Mesenchymal stem cell (in vitro differentiated cells and primary cell): Measurements from ENCODE around the gene ARFGAP3. TPM values are rescaled to one million over a fixed set of nuclear protein-coding genes. Genes with fewer than 3 reads are reported as not detected.
"Not testable (repeated sequence)": the region's sequence is repeated elsewhere in the genome, so short reads cannot be mapped to it uniquely, and the experiment has no call there.

Experiments used
- DNase-seq: peaks from one replicate; pipeline ENCODE4 v3.0.0-alpha.2; 2013
- H2AFZ ChIP-seq: one replicate; pipeline ENCODE4 v1.6.1; 2013; ENCODE audit warnings: low read depth, mild to moderate bottlenecking, control low read depth, inconsistent platforms, low read length, moderate library complexity
- H2AK5ac ChIP-seq: 2 replicates; pipeline ENCODE4 v1.6.1; 2013; ENCODE audit warnings: low read length, moderate library complexity, mild to moderate bottlenecking, inconsistent platforms; ENCODE audit not compliant: severe bottlenecking
- H2BK120ac ChIP-seq: one replicate; pipeline ENCODE4 v1.6.1; 2013; ENCODE audit warnings: low read depth, mild to moderate bottlenecking, inconsistent platforms, low read length, moderate library complexity
- H2BK12ac ChIP-seq, 2 experiments: one replicate each; pipeline ENCODE4 v1.6.1; 2013; ENCODE audit warnings: inconsistent platforms in 2 of 2, low read length in 2 of 2, mild to moderate bottlenecking in 2 of 2, moderate library complexity in 2 of 2, control low read depth in 1 of 2
- H2BK15ac ChIP-seq: one replicate; pipeline ENCODE4 v1.6.1; 2013; ENCODE audit warnings: mild to moderate bottlenecking, low read depth, inconsistent platforms; ENCODE audit not compliant: poor library complexity, severe bottlenecking
- H2BK5ac ChIP-seq: 2 replicates; pipeline ENCODE4 v1.6.1; 2013; ENCODE audit warnings: low read depth, mild to moderate bottlenecking, low read length, control low read depth, inconsistent platforms; ENCODE audit not compliant: poor library complexity, severe bottlenecking
- H3K14ac ChIP-seq, 2 experiments: one replicate each; pipeline ENCODE4 v1.6.1; 2013; ENCODE audit warnings: inconsistent platforms in 2 of 2, low read length in 2 of 2, control low read depth in 1 of 2, mild to moderate bottlenecking in 1 of 2, moderate library complexity in 1 of 2
- H3K18ac ChIP-seq, 2 experiments: one replicate each; pipeline ENCODE4 v1.6.1; 2013; ENCODE audit warnings: inconsistent platforms in 2 of 2, low read length in 2 of 2, control low read depth in 1 of 2, low read depth in 1 of 2, mild to moderate bottlenecking in 1 of 2
- H3K23ac ChIP-seq, 2 experiments: one replicate each; pipeline ENCODE4 v1.6.1; 2013; ENCODE audit warnings: inconsistent platforms in 2 of 2, low read length in 2 of 2, mild to moderate bottlenecking in 2 of 2, moderate library complexity in 2 of 2, control low read depth in 1 of 2
- H3K27ac ChIP-seq: 2 replicates; pipeline ENCODE4 v1.5.1; 2013; ENCODE audit warnings: mild to moderate bottlenecking, moderate library complexity, low read length, control low read depth, inconsistent platforms; ENCODE audit not compliant: poor library complexity, severe bottlenecking
- H3K27me3 ChIP-seq, 2 experiments: 2 replicates each; pipeline versions ENCODE4 v1.6.1 to v1.7.0; 2013; ENCODE audit warnings: low read length in 2 of 2, mild to moderate bottlenecking in 2 of 2, moderate library complexity in 2 of 2, control low read depth in 1 of 2, inconsistent platforms in 1 of 2; ENCODE audit not compliant: control insufficient read depth in 1 of 2, insufficient read depth in 1 of 2
- H3K36me3 ChIP-seq, 2 experiments: 2 replicates each; pipeline versions ENCODE4 v1.6.1 to v1.7.0; 2013; ENCODE audit warnings: low read length in 2 of 2, control low read depth in 1 of 2, inconsistent platforms in 1 of 2, low read depth in 1 of 2, mild to moderate bottlenecking in 1 of 2; ENCODE audit not compliant: insufficient read depth in 2 of 2, control insufficient read depth in 1 of 2
- H3K4ac ChIP-seq, 2 experiments: one replicate each; pipeline ENCODE4 v1.6.1; 2013; ENCODE audit warnings: inconsistent platforms in 2 of 2, low read length in 2 of 2, mild to moderate bottlenecking in 2 of 2, moderate library complexity in 2 of 2, control low read depth in 1 of 2, low read depth in 1 of 2
- H3K4me1 ChIP-seq: 2 replicates; pipeline ENCODE4 v1.6.1; 2013; ENCODE audit warnings: low read depth, low read length, control low read depth; ENCODE audit not compliant: control insufficient read depth, insufficient read depth
- H3K4me2 ChIP-seq: 2 replicates; pipeline ENCODE4 v1.6.1; 2013; ENCODE audit warnings: low read length, mild to moderate bottlenecking, inconsistent platforms; ENCODE audit not compliant: poor library complexity, severe bottlenecking
- H3K4me3 ChIP-seq, 2 experiments: 2 replicates each; pipeline versions ENCODE4 v1.5.1 to v1.7.0; 2013; ENCODE audit warnings: low read length in 2 of 2, mild to moderate bottlenecking in 2 of 2, control low read depth in 1 of 2, low read depth in 1 of 2; ENCODE audit not compliant: insufficient read depth in 1 of 2
- H3K79me1 ChIP-seq: replicated peaks from 2 replicates; pipeline ENCODE4 v1.6.1; 2013; ENCODE audit warnings: mild to moderate bottlenecking, control low read depth, low read length, inconsistent platforms; ENCODE audit not compliant: poor library complexity, severe bottlenecking
- H3K9ac ChIP-seq: 2 replicates; pipeline ENCODE4 v1.7.0; 2013; ENCODE audit warnings: mild to moderate bottlenecking, low read length, moderate library complexity
- H3K9me3 ChIP-seq: 2 replicates; pipeline ENCODE4 v1.7.0; 2013; ENCODE audit warnings: mild to moderate bottlenecking, low read length; ENCODE audit not compliant: control insufficient read depth
- H4K8ac ChIP-seq: one replicate; pipeline ENCODE4 v1.6.1; 2013; ENCODE audit warnings: inconsistent platforms, mild to moderate bottlenecking, low read length, moderate library complexity
- H4K91ac ChIP-seq: one replicate; pipeline ENCODE4 v1.6.1; 2013; ENCODE audit warnings: mild to moderate bottlenecking, low read length, inconsistent platforms
- WGBS: methylation state at CpG from one replicate; pipeline ENCODE4 v1.1.7; 2013; ENCODE audit warnings: mixed read lengths; 5-methylcytosine and 5-hydroxymethylcytosine counted together
- small RNA-seq: library from polyadenylated mRNA; stranded (forward); fragments of <200 nt; extraction: miRNeasy Mini kit (QIAGEN cat#:217004); gene quantifications from one replicate; pipeline ENCODE3, GENCODE V24; 2013; ENCODE audit warnings: low read depth

The ARFGAP3 gene

DNA sequence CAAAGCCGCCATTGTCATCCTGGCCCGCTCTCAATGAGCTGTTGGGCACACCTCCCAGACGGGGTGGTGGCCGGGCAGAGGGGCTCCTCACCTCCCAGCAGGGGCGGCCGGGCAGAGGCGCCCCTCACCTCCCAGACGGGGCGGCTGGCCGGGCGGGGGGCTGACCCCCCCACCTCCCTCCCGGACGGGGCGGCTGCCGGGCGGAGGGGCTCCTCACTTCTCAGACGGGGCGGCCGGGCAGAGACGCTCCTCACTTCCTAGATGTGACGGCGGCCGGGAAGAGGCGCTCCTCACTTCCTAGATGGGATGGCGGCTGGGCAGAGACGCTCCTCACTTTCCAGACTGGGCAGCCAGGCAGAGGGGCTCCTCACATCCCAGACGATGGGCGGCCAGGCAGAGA lies 106.7 kb downstream of the ARFGAP3 start:
- H3K27me3 ChIP-seq, DNase-seq, H2BK5ac ChIP-seq, H3K4me3 ChIP-seq, H4K8ac ChIP-seq, H3K23ac ChIP-seq, H3K4me1 ChIP-seq, H3K4me2 ChIP-seq, H4K91ac ChIP-seq, H3K14ac ChIP-seq, H2BK120ac ChIP-seq, H3K18ac ChIP-seq, H2AK5ac ChIP-seq, H2BK15ac ChIP-seq, H3K9me3 ChIP-seq, H3K36me3 ChIP-seq, H3K9ac ChIP-seq, H2AFZ ChIP-seq, H2BK12ac ChIP-seq, H3K79me1 ChIP-seq, H3K4ac ChIP-seq, H3K27ac ChIP-seq: not testable (repeated sequence)
- WGBS, result 96% methylated on average over 2 of the region's 28 CpGs

DNA sequence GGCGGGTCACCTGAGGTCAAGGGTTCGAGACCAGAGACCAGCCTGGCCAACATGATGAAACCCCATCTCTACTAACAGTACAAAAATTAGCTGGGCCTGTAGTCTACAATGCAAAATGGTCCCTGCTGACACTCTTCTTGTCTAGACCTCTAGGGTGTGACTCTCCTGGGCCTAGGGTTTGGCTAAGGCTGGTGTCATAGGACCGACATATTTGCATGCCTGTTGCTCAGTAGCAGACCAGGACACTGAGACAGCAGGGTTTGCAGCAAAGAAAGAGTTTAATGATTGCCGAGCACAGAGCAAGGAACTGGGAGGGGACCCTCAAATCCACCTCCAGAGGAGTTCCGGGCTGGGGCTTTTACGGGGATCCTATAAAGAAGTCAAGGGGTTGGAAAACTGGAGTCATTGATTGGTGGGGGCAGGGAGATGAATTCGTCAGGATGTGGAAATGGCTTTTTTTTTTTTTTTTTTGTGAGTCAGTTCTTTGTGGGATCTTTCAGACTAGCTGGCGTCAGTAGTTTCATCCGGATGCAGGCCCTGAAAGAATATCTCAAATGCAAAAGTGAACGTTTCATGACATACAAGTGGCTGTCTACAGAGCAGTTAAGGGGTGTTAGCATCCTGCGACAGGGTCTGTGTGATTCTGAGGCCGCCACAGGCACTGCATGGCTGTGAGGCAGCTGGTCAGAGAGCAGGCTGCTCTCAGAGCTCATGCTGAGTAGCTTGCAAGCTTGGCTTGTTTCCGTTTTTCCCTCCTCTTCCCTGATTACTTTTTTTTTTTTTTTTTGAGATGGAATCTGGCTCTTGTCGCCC lies 109.2 kb downstream of the ARFGAP3 start:
- WGBS, result 37% methylated on average over 13 of the region's 14 CpGs
- H3K36me3 ChIP-seq, result no peaks in the 10 kb centered on the region
- H3K4me1 ChIP-seq, result peaks cover 11% of the 10 kb centered on the region
- H2AFZ ChIP-seq, result no peak overlapping the region
- H3K14ac ChIP-seq, result no peak overlapping the region
- H3K9me3 ChIP-seq, result no peaks in the 10 kb centered on the region
- H3K18ac ChIP-seq, result peak overlapping the region; percentile 62 to 65
- no peak overlapping the region for H2AK5ac ChIP-seq
- peak overlapping the region; percentile 36 for H2BK120ac ChIP-seq
- H2BK5ac ChIP-seq, result no peak overlapping the region
- peak overlapping the region; percentile 36 for H2BK15ac ChIP-seq
- peak; percentile 96 for DNase-seq
- peak overlapping the region; percentile 34 to 62 for H3K4ac ChIP-seq
- H3K27me3 ChIP-seq, result no peaks in the 10 kb centered on the region
- H3K4me2 ChIP-seq, result peak overlapping the region; percentile 25
- peak overlapping the region; percentile 74 for H3K9ac ChIP-seq
- peak overlapping the region; percentile 91 for H4K91ac ChIP-seq
- H3K23ac ChIP-seq, result no peak overlapping the region
- peak overlapping the region; percentile 17 for H3K27ac ChIP-seq
- H2BK12ac ChIP-seq, result peak overlapping the region; percentile 23 to 85
- H3K79me1 ChIP-seq, result no peaks in the 10 kb centered on the region
- H4K8ac ChIP-seq, result peak overlapping the region; percentile 92
- peak overlapping the region in 1 of 2 experiments; percentile 10 for H3K4me3 ChIP-seq

Small RNAs within 50 kb of the gene (small RNA-seq; reads per million reads assigned to genes)
- gene RF00019, result not detected
